Stimulated activated naive B cell treated with anti-CD40 and anti-IgM and Interleukin-4, amounts not matched to agents 10 μg/mL and 1 μg/mL and 100 μg/mL, for 72 hours (primary cell): ENCODE results near the gene PEX5L.
"Not testable (repeated sequence)": the region's sequence is repeated elsewhere in the genome, so short reads cannot be mapped to it uniquely, and the experiment has no call there.

ENCODE experiments used
- ATAC-seq, 2 donors: fragments of 150-1000 bp; cut with Tn5 transposase; replicated peaks; 2 replicates each; pipeline ENCODE4 v1.10.0; 2021; ENCODE audit warnings: moderate library complexity in 1 of 2
- DNase-seq: peaks from one replicate; pipeline ENCODE4 v3.0.0; 2021
- H3K27ac Mint-ChIP-seq: one replicate; pipeline ENCODE4 v1.8.0; 2022; ENCODE audit warnings: mild to moderate bottlenecking, mixed read lengths
- H3K27me3 Mint-ChIP-seq, 2 donors: one replicate each; pipeline ENCODE4 v1.8.0; 2022; ENCODE audit warnings: mixed read lengths in 2 of 2
- H3K36me3 Mint-ChIP-seq, 2 donors: one replicate each; pipeline ENCODE4 v1.8.0; 2022; ENCODE audit warnings: mixed read lengths in 2 of 2, mild to moderate bottlenecking in 1 of 2
- H3K4me1 Mint-ChIP-seq, 2 donors: one replicate each; pipeline ENCODE4 v1.8.0; 2022; ENCODE audit warnings: mixed read lengths in 2 of 2, mild to moderate bottlenecking in 1 of 2
- H3K4me3 Mint-ChIP-seq, 2 donors: one replicate each; pipeline ENCODE4 v1.8.0; 2022; ENCODE audit warnings: mild to moderate bottlenecking in 2 of 2, mixed read lengths in 2 of 2, moderate library complexity in 1 of 2
- H3K9me3 Mint-ChIP-seq, 2 donors: one replicate each; pipeline ENCODE4 v1.8.0; 2022; ENCODE audit warnings: mixed read lengths in 2 of 2, mild to moderate bottlenecking in 1 of 2

PEX5L gene

DNA sequence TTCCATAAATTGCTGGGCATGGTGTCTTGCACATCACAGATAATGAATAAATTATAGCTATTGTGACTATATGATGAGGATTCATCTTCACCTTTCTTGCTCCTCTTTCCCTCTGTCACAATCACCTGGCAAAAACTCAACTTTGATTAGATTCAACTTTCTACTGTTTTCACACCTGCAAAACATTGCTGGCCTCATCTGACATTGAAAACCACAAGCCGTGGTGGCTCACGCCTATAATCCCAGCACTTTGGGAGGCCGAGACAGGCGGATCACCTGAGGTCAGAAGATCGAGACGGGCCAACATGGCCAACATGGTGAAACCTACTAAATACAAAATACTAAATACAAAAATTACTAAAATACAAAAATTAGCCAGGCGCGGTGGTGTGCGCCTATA lies 12.7 kb upstream of the PEX5L start:
- peaks cover 0 to 1% of the 10 kb centered on the region in 2 donors for H3K9me3 Mint-ChIP-seq
- DNase-seq (no peak), ATAC-seq (no peak)
- H3K4me1 Mint-ChIP-seq, result no peaks in the 10 kb centered on the region
- no peaks in the 10 kb centered on the region for H3K36me3 Mint-ChIP-seq
- no peak overlapping the region for H3K4me3 Mint-ChIP-seq
- H3K27ac Mint-ChIP-seq, result no peak overlapping the region
- H3K27me3 Mint-ChIP-seq, result no peaks in the 10 kb centered on the region

DNA sequence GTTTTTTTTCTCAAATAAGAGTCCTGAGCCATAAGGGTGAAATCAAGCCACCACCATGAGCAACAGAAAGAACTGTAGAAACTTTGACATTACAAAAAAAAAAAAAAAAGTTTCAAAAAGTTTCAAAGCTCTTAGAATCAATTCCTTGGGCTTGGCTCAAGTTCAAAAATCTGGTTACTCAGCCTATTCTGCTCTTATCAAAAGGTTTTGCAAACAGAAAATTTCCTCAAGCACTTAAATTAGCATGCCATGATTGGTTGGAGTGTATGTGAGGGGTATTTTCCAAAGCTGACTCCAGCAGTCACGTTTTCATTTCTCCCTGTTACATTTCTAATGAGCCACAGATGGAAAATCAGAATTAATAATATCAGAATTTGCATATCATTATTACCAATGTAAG lies 12.1 kb upstream of the PEX5L start:
- Mint-ChIP-seq H3K4me1 (no peaks in the 10 kb centered on the region), H3K27ac (no peak overlapping the region), H3K4me3 (no peak overlapping the region), H3K36me3 (no peaks in the 10 kb centered on the region), H3K27me3 (no peaks in the 10 kb centered on the region), H3K9me3 (peaks cover 0 to 1% of the 10 kb centered on the region in 2 donors)
- DNase-seq (no peak), ATAC-seq (no peak)

DNA sequence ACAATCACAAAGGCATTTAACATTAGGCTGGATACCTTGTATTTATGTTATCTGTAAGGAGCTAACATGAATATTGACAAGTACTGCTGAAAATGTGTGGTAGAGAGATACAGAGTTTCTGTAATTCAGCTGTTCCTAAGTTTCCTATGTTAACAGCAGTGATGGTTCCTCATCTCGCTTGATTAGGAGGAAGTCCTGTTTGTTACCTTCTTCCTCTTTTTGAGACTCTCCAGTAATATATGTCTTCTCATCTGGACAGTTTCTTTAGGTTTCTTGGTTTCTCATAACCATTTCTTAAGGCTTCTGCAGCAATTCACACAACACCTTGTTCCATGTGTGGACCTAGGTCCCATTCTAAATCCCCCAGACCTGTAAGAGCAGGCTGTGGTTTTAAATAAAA lies 11.4 kb upstream of the PEX5L start:
- Mint-ChIP-seq H3K4me3 (no peak overlapping the region), H3K27me3 (no peaks in the 10 kb centered on the region), H3K9me3 (peaks cover 0 to 1% of the 10 kb centered on the region in 2 donors), H3K27ac (no peak overlapping the region), H3K4me1 (no peaks in the 10 kb centered on the region), H3K36me3 (no peaks in the 10 kb centered on the region)
- ATAC-seq (peak; percentile 58 to 63), DNase-seq (no peak)

DNA sequence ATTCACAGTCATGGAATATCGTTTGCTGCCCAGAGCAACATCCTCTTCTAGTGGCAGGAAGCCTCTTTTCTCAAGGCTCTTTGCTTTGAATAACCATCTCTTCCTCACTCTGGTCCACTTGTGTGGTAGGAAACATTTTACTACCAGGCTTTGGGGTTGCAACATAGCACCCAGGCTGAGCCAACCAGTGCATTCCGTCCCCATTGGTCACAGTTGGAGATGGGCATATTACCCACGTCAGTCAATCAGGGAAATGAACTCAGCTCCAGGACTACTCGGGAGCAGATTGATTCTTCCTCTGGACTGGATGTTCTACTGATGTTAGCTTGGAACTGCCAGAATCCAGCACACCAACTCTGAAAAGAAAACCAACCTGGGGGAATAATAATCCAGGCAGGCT lies 4.2 kb upstream of the PEX5L start:
- ATAC-seq, result no peak
- Mint-ChIP-seq H3K9me3 (peaks cover 0 to 2% of the 10 kb centered on the region in 2 donors), H3K4me1 (peaks cover 8 to 11% of the 10 kb centered on the region in 2 donors), H3K27me3 (peaks cover 24 to 38% of the 10 kb centered on the region in 2 donors), H3K36me3 (no peaks in the 10 kb centered on the region), H3K4me3 (no peak overlapping the region), H3K27ac (no peak overlapping the region)
- no peak for DNase-seq

DNA sequence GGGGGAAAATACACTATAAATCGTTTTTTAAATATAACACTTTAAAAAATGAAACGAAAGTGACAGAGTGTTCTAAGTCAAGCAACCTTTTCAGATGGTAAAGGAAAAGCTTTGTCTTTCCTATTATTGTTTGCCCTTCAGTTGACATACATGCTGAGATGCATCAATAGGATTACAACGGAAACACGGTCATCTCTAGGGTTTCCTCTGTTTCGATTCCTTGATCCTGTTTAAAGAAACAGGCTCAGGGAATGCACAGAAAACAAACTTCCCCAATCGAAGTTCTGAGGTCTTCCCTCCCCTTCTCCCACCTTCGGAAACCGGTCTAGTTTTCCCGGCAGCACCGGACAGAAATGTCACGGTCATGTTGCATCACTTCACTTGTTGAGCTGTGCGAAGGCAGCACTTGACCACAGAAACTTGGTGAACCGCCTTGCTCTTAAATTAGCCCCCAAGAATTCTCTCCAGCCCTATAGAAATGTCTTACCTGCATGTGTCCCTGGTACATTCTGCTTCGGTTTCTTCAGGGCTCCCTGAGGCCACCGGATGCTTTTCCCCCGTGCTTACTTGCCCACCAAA lies 556 bp downstream of the PEX5L start:
- ATAC-seq (peak in 1 of 2 donors; percentile 39), DNase-seq (no peak)
- H3K27me3 Mint-ChIP-seq, result peaks cover 37 to 60% of the 10 kb centered on the region in 2 donors
- H3K36me3 Mint-ChIP-seq, result no peaks in the 10 kb centered on the region
- H3K9me3 Mint-ChIP-seq, result peaks cover 0 to 1% of the 10 kb centered on the region in 2 donors
- peak overlapping the region; percentile 8 to 65 for H3K4me3 Mint-ChIP-seq
- peaks cover 8 to 11% of the 10 kb centered on the region in 2 donors for H3K4me1 Mint-ChIP-seq
- H3K27ac Mint-ChIP-seq, result peak overlapping the region; percentile 9

DNA sequence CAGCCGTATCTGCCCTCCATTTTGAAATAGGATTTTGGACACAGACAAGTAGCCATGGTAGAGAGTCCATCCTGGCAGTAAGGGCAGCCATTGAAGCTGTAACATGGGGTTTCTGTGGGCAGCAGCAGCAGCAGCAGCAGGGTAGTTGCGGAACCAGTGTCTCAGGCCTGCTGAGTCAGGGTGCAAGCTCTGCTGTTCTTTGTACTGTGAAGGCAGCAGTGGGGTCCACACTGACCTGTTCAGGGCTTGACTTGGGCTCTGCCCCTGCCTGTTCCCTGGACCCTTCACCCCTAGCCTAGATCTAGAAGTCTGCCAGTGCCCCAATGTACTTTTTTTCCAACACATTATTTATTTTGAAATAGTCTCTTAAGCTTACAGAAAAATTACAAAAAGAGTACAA lies 9.7 kb downstream of the PEX5L start:
- Mint-ChIP-seq H3K27ac (no peak overlapping the region), H3K27me3 (peaks cover 1 to 14% of the 10 kb centered on the region in 2 donors), H3K36me3 (no peaks in the 10 kb centered on the region), H3K4me1 (no peaks in the 10 kb centered on the region), H3K9me3 (no peaks in the 10 kb centered on the region), H3K4me3 (no peak overlapping the region)
- DNase-seq (no peak), ATAC-seq (no peak)

DNA sequence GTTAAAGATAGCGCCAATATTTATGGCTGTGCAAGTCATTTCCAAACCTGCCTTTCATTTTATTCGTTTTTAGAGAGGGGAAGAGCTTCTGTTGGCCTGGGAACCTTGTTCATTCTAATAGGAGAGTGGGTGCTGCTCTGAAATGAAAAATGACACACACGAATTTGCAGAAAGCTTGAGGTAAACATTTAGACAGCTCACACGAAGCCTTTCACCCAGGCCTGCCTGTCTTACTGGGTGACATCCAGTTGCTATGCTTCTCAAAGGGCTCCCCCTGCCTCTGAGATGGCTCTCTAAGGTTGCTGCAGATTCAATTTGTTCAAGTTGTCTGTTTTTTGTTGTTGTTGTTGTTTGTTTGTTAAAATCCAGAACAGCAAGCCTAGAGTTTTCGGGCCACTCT lies 18.2 kb downstream of the PEX5L start:
- DNase-seq (no peak), ATAC-seq (no peak)
- H3K9me3 Mint-ChIP-seq, result no peaks in the 10 kb centered on the region
- H3K4me1 Mint-ChIP-seq, result no peaks in the 10 kb centered on the region
- peaks cover 0 to 6% of the 10 kb centered on the region in 2 donors for H3K27me3 Mint-ChIP-seq
- H3K36me3 Mint-ChIP-seq, result no peaks in the 10 kb centered on the region
- H3K4me3 Mint-ChIP-seq, result no peak overlapping the region
- no peak overlapping the region for H3K27ac Mint-ChIP-seq

DNA sequence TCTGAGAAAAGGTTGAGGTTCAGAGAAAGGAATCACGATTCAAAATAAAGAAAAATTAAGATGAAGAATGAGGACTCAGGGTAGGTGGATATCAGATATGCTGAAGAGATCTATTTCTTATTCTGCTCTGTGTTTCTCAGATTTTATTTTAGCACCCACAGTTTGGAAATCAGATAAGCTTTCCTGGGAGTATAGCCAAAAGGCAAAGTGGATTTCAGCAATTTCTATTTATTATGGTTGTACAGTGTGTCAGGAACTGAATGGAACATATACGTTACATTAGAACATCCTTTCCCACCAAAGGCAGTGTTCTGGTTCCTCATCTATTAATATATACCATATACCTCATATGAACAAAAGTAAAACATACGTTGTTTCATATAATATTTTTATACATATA lies 18.9 kb downstream of the PEX5L start:
- DNase-seq, result no peak
- Mint-ChIP-seq H3K36me3 (no peaks in the 10 kb centered on the region), H3K9me3 (no peaks in the 10 kb centered on the region), H3K4me3 (no peak overlapping the region), H3K4me1 (no peaks in the 10 kb centered on the region), H3K27ac (no peak overlapping the region), H3K27me3 (peaks cover 0 to 6% of the 10 kb centered on the region in 2 donors)
- ATAC-seq, result no peak

DNA sequence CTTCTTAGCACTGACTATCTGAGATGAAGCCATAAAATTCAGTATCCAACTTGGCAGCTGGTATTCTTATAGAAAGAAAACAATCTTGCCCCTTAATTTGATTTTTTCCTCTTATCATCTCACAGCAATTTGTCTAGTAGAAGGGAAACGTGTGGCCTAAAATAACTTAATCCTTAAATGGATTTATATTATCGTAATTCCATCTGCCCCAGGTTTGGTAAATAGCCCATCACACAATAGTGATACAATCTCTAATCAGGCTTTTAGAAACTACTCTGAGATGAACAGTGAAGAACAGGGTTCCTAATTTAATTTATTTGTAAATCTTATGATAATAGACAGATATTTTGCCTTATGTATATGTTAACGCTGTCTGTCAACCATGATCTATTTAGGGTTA lies 24.8 kb downstream of the PEX5L start:
- H3K36me3 Mint-ChIP-seq, result peaks cover 0 to 4% of the 10 kb centered on the region in 2 donors
- no peaks in the 10 kb centered on the region for H3K27me3 Mint-ChIP-seq
- DNase-seq (no peak), ATAC-seq (no peak)
- H3K27ac Mint-ChIP-seq, result no peak overlapping the region
- H3K9me3 Mint-ChIP-seq, result peaks cover 7 to 11% of the 10 kb centered on the region in 2 donors
- H3K4me1 Mint-ChIP-seq, result no peaks in the 10 kb centered on the region
- no peak overlapping the region for H3K4me3 Mint-ChIP-seq

DNA sequence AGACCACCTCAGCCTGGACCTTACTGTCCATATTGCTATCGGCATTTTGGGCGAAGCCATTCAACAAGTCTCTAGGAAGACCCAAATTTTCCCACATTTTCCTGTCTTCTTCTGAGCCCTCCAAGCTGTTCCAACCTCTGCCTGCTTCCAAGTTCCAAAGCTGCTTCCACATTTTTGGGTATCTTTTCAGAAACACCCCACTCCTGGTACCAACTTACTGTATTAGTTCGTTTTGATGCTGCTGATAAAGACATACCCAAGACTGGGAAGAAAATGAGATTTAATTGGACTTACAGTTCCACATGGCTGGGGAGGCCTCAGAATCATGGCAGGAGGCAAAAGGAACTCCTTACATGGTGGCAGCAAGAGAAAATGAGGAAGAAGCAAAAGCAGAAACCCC lies 28.4 kb downstream of the PEX5L start:
- not testable (repeated sequence) for ATAC-seq, DNase-seq, H3K27ac Mint-ChIP-seq, H3K36me3 Mint-ChIP-seq, H3K4me1 Mint-ChIP-seq, H3K4me3 Mint-ChIP-seq, H3K27me3 Mint-ChIP-seq
- peaks cover 10 to 11% of the 10 kb centered on the region in 2 donors for H3K9me3 Mint-ChIP-seq

DNA sequence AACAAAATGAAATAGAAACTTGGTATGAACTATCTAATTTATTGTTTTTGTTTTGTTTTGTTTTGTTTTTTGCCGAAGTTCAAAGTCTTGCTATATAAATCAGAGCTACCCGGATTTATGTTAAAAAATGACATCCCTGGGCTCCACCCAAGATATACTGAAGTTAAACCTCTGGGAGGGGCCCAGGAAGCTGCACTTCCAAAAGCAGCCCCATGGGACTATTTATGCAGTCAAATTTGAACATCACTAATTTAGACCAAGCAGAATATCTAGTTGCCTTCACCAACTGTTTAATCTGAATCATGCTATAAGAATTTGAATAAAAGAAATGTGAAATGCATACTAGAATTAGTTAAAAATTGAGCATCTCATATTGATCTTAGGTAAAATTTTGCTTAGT lies 32.2 kb downstream of the PEX5L start:
- DNase-seq (no peak), ATAC-seq (no peak)
- Mint-ChIP-seq H3K27ac (no peak overlapping the region), H3K27me3 (no peaks in the 10 kb centered on the region), H3K4me1 (no peaks in the 10 kb centered on the region), H3K36me3 (peaks cover 0 to 4% of the 10 kb centered on the region in 2 donors), H3K4me3 (no peak overlapping the region), H3K9me3 (peaks cover 10% of the 10 kb centered on the region in 2 donors)

DNA sequence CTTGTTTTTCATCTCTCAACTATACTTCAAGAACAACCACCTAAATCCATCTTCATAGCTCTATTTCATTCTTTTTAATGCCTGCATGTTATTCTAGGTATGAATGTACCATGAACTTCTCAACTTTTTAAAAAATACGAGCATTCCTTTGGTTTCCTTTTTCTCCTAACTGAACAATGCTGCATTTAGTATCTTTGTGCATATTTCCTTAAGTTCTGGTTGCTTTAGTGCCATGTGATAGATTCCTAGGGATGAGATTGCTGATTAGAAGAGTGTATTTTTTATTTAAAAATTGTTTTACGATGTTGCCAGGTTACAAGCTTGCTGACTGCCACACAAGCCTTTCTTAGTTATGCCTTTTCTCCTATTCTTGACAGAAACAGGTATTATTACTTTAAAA lies 34.7 kb downstream of the PEX5L start:
- no peak overlapping the region for H3K27ac Mint-ChIP-seq
- peaks cover 2 to 4% of the 10 kb centered on the region in 2 donors for H3K9me3 Mint-ChIP-seq
- H3K36me3 Mint-ChIP-seq, result no peaks in the 10 kb centered on the region
- H3K4me3 Mint-ChIP-seq, result no peak overlapping the region
- ATAC-seq (no peak), DNase-seq (no peak)
- H3K4me1 Mint-ChIP-seq, result no peaks in the 10 kb centered on the region
- no peaks in the 10 kb centered on the region for H3K27me3 Mint-ChIP-seq

DNA sequence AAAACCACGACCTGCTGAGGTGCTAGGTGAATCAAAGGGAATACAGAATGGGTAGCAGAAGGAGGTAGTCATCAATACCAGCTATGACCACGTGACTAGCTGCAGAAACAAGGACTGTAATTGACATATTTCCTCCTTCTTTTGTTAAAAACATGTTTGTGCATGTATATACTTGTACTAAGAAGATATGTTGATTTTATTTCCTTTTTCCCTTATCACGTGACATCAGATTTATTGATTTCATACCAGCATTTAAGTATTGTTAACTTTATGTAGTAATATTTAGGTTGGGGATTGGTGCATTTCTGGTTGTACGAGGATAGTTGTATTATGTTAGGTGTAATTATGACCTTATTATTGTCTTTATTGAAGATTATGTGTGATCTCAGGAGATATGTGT lies 36.2 kb downstream of the PEX5L start:
- DNase-seq (no peak), ATAC-seq (no peak)
- Mint-ChIP-seq H3K36me3 (no peaks in the 10 kb centered on the region), H3K27ac (no peak overlapping the region), H3K4me1 (no peaks in the 10 kb centered on the region), H3K27me3 (no peaks in the 10 kb centered on the region), H3K4me3 (no peak overlapping the region), H3K9me3 (peaks cover 2 to 4% of the 10 kb centered on the region in 2 donors)

DNA sequence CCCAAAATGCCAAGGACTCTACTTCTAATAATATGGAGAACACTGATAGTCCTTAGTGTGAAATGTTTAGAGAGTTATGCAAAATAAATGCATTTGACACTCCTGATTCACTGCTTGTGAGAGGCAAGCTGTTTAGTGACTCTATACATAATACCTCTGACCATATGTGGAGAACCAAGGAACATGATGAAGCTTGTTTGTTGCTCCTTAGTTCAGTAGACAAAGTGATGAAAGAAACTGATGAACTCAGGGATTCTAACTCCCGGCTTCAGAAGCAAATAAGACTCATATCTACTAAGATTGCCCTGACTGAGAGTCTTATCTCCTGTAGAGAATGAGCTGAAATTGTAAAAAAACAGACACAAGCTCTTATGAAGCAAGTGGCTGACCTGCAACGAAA lies 41.3 kb downstream of the PEX5L start:
- Mint-ChIP-seq H3K4me1 (no peaks in the 10 kb centered on the region), H3K27ac (no peak overlapping the region), H3K4me3 (no peak overlapping the region), H3K9me3 (peaks cover 2 to 4% of the 10 kb centered on the region in 2 donors), H3K27me3 (peaks cover 0 to 6% of the 10 kb centered on the region in 2 donors), H3K36me3 (no peaks in the 10 kb centered on the region)
- ATAC-seq (no peak), DNase-seq (no peak)

DNA sequence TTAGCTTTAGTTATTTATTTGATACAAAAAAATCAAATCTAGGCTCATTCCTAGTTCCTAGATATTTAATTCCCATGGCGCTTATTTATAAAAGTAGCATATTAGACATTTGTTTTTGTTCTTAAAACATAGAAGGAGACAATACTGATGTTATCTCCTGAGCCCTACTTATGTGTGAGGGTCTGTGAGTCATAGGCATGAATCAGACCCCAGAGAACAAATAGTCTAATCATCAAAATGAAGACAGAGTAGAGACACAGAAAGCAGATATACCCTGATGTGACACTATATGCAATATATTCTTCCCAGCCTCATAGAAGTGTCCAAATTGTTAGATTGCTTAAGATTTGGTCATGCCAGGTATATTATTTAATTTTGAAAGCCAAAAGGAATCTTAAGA lies 44.9 kb downstream of the PEX5L start:
- ATAC-seq, result no peak
- no peak for DNase-seq
- Mint-ChIP-seq H3K36me3 (no peaks in the 10 kb centered on the region), H3K27me3 (peaks cover 0 to 6% of the 10 kb centered on the region in 2 donors), H3K4me3 (no peak overlapping the region), H3K4me1 (no peaks in the 10 kb centered on the region), H3K9me3 (peaks cover 2 to 4% of the 10 kb centered on the region in 2 donors), H3K27ac (no peak overlapping the region)

DNA sequence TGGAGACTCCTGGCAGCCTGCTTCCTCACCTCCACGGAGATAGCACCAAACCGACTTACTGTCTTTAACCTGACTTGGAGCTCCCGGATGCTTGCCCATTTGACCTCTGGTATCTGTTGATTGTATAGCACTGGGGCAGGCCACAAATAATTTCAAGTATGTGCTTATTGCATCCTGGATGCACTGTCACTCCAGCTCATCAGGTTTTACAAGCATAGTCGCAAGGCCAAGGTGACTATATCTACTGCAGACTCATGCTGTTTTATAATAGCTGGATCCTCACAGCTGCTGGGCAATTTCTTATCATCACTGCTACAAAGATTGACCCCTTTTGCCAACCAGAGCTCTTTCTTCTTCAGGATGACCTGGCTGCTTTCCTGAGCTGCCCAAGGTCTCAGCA lies 45.6 kb downstream of the PEX5L start:
- Mint-ChIP-seq H3K9me3 (peaks cover 0 to 2% of the 10 kb centered on the region in 2 donors), H3K4me3 (no peak overlapping the region), H3K27ac (no peak overlapping the region), H3K36me3 (no peaks in the 10 kb centered on the region), H3K27me3 (peaks cover 0 to 6% of the 10 kb centered on the region in 2 donors), H3K4me1 (no peaks in the 10 kb centered on the region)
- ATAC-seq, result no peak
- no peak for DNase-seq
